IMR-90 (cell line): ENCODE results near the gene PTPN3. TPM values are rescaled to one million over a fixed set of nuclear protein-coding genes. Genes with fewer than 3 reads are reported as not detected.
"Not testable (repeated sequence)": the region's sequence is repeated elsewhere in the genome, so short reads cannot be mapped to it uniquely, and the experiment has no call there.

Experiments
- ATAC-seq: fragments of 200-7000 bp; cut with Tn5 transposase; 2 replicates; pipeline ENCODE4 v1.9.1; 2020; ENCODE audit warnings: low read depth, mild to moderate bottlenecking, moderate library complexity
- BruUV-seq: library from RNA; stranded (reverse); fragments of 400-500 nt; replicated peaks from 2 replicates; lab custom pipeline; 2021; lab: Mats Ljungman, UMichigan
- CTCF ChIA-PET: fragments of 300-600 bp; formaldehyde crosslinking; extraction: SDS; loops from one replicate; lab custom pipeline; 2021; ENCODE audit warnings: antibody characterized with exemption; lab: Yijun Ruan, JAX
- POLR2A ChIA-PET: fragments of 300-600 bp; sonication (Branson Sonifier 250); formaldehyde crosslinking; loops from one replicate; lab custom pipeline; 2022; ENCODE audit warnings: antibody characterized with exemption; ENCODE audit not compliant: unreplicated experiment; lab: Charles Lee
- DNase-seq: peaks from one replicate; pipeline ENCODE4 v3.0.0; 2013
- H2AFZ ChIP-seq: replicated peaks from 2 replicates; pipeline ENCODE3; 2013; ENCODE audit warnings: low read length, mild to moderate bottlenecking; ENCODE audit not compliant: poor library complexity
- H2AK5ac ChIP-seq: 2 replicates; pipeline ENCODE4 v1.6.1; 2013; ENCODE audit warnings: low read depth, low read length, inconsistent platforms
- H2AK9ac ChIP-seq: replicated peaks from 2 replicates; pipeline ENCODE3; 2013; ENCODE audit warnings: mild to moderate bottlenecking, low read depth, low read length, moderate library complexity; ENCODE audit not compliant: poor library complexity
- H2BK120ac ChIP-seq: 2 replicates; pipeline ENCODE4 v1.6.1; 2013; ENCODE audit warnings: low read depth, low read length, inconsistent platforms
- H2BK15ac ChIP-seq: 3 replicates; pipeline ENCODE4 v1.6.1; 2013; ENCODE audit warnings: low read depth, low read length, inconsistent platforms
- H2BK20ac ChIP-seq: 2 replicates; pipeline ENCODE4 v1.6.1; 2013; ENCODE audit warnings: low read depth, mild to moderate bottlenecking, inconsistent platforms, low read length, moderate library complexity
- H2BK5ac ChIP-seq: 2 replicates; pipeline ENCODE4 v1.6.1; 2013; ENCODE audit warnings: mild to moderate bottlenecking, low read depth, low read length, inconsistent platforms; ENCODE audit not compliant: poor library complexity, severe bottlenecking
- H3K14ac ChIP-seq: replicated peaks from 2 replicates; pipeline ENCODE4 v1.6.1; 2013; ENCODE audit warnings: low read depth, low read length, inconsistent platforms
- H3K18ac ChIP-seq: 2 replicates; pipeline ENCODE4 v1.6.1; 2013; ENCODE audit warnings: low read depth, low read length, control low read depth
- H3K23ac ChIP-seq: 2 replicates; pipeline ENCODE4 v1.6.1; 2013; ENCODE audit warnings: low read depth, low read length, inconsistent platforms
- H3K27ac ChIP-seq: 2 replicates; pipeline ENCODE4 v1.5.1; 2013; ENCODE audit warnings: mild to moderate bottlenecking, control low read depth, low read length; ENCODE audit not compliant: insufficient read depth
- H3K27me3 ChIP-seq: 2 replicates; pipeline ENCODE4 v1.6.1; 2013; ENCODE audit warnings: low read length; ENCODE audit not compliant: control insufficient read depth, insufficient read depth
- H3K36me3 ChIP-seq: 2 replicates; pipeline ENCODE4 v1.6.1; 2013; ENCODE audit warnings: low read length, mixed read lengths; ENCODE audit not compliant: control insufficient read depth, insufficient read depth
- H3K4ac ChIP-seq: 2 replicates; pipeline ENCODE4 v1.6.1; 2013; ENCODE audit warnings: low read depth, low read length, inconsistent platforms
- H3K4me1 ChIP-seq: 2 replicates; pipeline ENCODE4 v1.6.1; 2013; ENCODE audit warnings: low read length, mixed read lengths; ENCODE audit not compliant: control insufficient read depth, insufficient read depth
- H3K4me2 ChIP-seq: 2 replicates; pipeline ENCODE4 v1.6.1; 2013; ENCODE audit warnings: low read depth, mild to moderate bottlenecking, control low read depth, low read length, moderate library complexity
- H3K4me3 ChIP-seq: 2 replicates; pipeline ENCODE4 v1.5.1; 2013; ENCODE audit warnings: low read depth, mild to moderate bottlenecking, control low read depth, low read length, moderate library complexity; ENCODE audit not compliant: insufficient read depth
- H3K56ac ChIP-seq: 2 replicates; pipeline ENCODE4 v1.6.1; 2013; ENCODE audit warnings: low read length, inconsistent platforms; ENCODE audit not compliant: insufficient read depth; ENCODE audit errors: extremely low read depth
- H3K79me1 ChIP-seq, 2 experiments: 2 replicates each; pipeline ENCODE4 v1.6.1; 2013; ENCODE audit warnings: low read length in 2 of 2, inconsistent platforms in 1 of 2, low read depth in 1 of 2
- H3K9ac ChIP-seq: 2 replicates; pipeline ENCODE4 v1.6.1; 2013; ENCODE audit warnings: low read depth, low read length, control low read depth
- H3K9me1 ChIP-seq: 2 replicates; pipeline ENCODE4 v1.6.1; 2013; ENCODE audit warnings: low read length, inconsistent platforms; ENCODE audit not compliant: insufficient read depth
- H3K9me3 ChIP-seq: 2 replicates; pipeline ENCODE4 v1.6.1; 2013; ENCODE audit warnings: low read length; ENCODE audit not compliant: control insufficient read depth, insufficient read depth
- H4K20me1 ChIP-seq: 2 replicates; pipeline ENCODE4 v1.6.1; 2013; ENCODE audit warnings: low read length, inconsistent platforms; ENCODE audit not compliant: insufficient read depth
- H4K5ac ChIP-seq: 2 replicates; pipeline ENCODE4 v1.6.1; 2013; ENCODE audit warnings: mild to moderate bottlenecking, low read depth, low read length, control low read depth
- H4K8ac ChIP-seq, 2 experiments: 2 replicates each; pipeline ENCODE4 v1.6.1; 2013; ENCODE audit warnings: low read depth in 2 of 2, low read length in 2 of 2, control low read depth in 1 of 2, inconsistent platforms in 1 of 2
- H4K91ac ChIP-seq: 2 replicates; pipeline ENCODE4 v1.6.1; 2013; ENCODE audit warnings: low read depth, low read length, inconsistent platforms; ENCODE audit not compliant: insufficient read depth
- BHLHE40 ChIP-seq: fragments of 150-350 bp; IDR thresholded peaks from 2 replicates; pipeline ENCODE4 v1.6.1; 2016; ENCODE audit warnings: mild to moderate bottlenecking, low read depth, low read length
- SMC3 ChIP-seq: fragments of 150-350 bp; IDR thresholded peaks from 2 replicates; pipeline ENCODE4 v1.6.1; 2016; ENCODE audit warnings: low read depth, mild to moderate bottlenecking, antibody characterized with exemption, low read length, moderate library complexity
- WGBS, 2 experiments: methylation state at CpG; one replicate each; pipeline versions ENCODE4 v1.1.5 to v1.1.7; 2013; ENCODE audit warnings: missing lambda C conversion rate in 2 of 2; ENCODE audit not compliant: insufficient read length in 1 of 2; ENCODE audit errors: extremely low coverage in 2 of 2; 5-methylcytosine and 5-hydroxymethylcytosine counted together
- dilution Hi-C: fragments of 300-500 bp; cut with HindIII; formaldehyde crosslinking; loops from one replicate; pipeline ENCODE4 v1.14.3; 2018; ENCODE audit warnings: low sequenced_read_pairs; ENCODE audit not compliant: unreplicated experiment
- in situ Hi-C: fragments of 300-500 bp; cut with MboI; formaldehyde crosslinking; loops from 3 replicates; pipeline ENCODE4 v1.14.3; 2019; ENCODE audit warnings: low sequenced_read_pairs, inconsistent platforms, mixed read lengths
- intact Hi-C: fragments of 100-400 bp; cut with micrococcal nuclease; formaldehyde crosslinking; loops from 2 replicates; pipeline ENCODE4 v1.10.0; 2022
- polyA plus RNA-seq, 3 experiments: library from polyadenylated mRNA; depleted of rRNA; stranded (reverse); fragments of >200 nt; gene quantifications; 2 replicates each; pipeline ENCODE4 v1.2.3, GENCODE V29; 2012; ENCODE audit warnings: low replicate concordance in 1 of 3
- total RNA-seq: library from RNA; depleted of rRNA; stranded (reverse); fragments of >200 nt; gene quantifications from 2 replicates; pipeline ENCODE4 v1.2.3, GENCODE V29; 2012
- TF ChIP-seq, protein P1 (sequence below): fragments of 150-350 bp; IDR thresholded peaks from 2 replicates; pipeline ENCODE4 v1.6.1; 2017; ENCODE audit warnings: mild to moderate bottlenecking, antibody characterized with exemption, low read length, low read depth

PTPN3 gene
- total and polyA plus RNA-seq, 2 of the 4 experiments (the other 2 are of a cell fraction) = 0.72 to 0.89 TPM

GRCh38 chr9:109534151-109534550 lies 36.0 kb upstream of the PTPN3 start:
- H3K9me3 ChIP-seq = no peaks in the 10 kb centered on the region
- H3K4ac ChIP-seq = no peak overlapping the region
- H3K27ac ChIP-seq = no peak overlapping the region
- no peak overlapping the region for H4K8ac ChIP-seq
- H3K27me3 ChIP-seq = peaks cover 18% of the 10 kb centered on the region
- intact Hi-C loops = no loop called here
- dilution Hi-C loops = no loop called here
- in situ Hi-C loops = no loop called here
- no peak overlapping the region for H2AFZ ChIP-seq
- H2AK5ac ChIP-seq = no peak overlapping the region
- H3K79me1 ChIP-seq = no peaks in the 10 kb centered on the region
- no peak overlapping the region for H2BK120ac ChIP-seq
- H3K4me2 ChIP-seq = no peak overlapping the region
- no peak overlapping the region for H3K14ac ChIP-seq
- DNase-seq (no peak), ATAC-seq (no peak)
- H4K91ac ChIP-seq = no peak overlapping the region
- H3K36me3 ChIP-seq = no peaks in the 10 kb centered on the region
- ChIA-PET CTCF (no interaction called here), POLR2A (no interaction called here)
- no peak overlapping the region for H3K56ac ChIP-seq
- BruUV-seq = no TSS peak
- H2AK9ac ChIP-seq = no peak overlapping the region
- WGBS, 2 experiments = 74% methylated on average over 6 of the region's 36 CpGs; no CpG with 5 or more reads in 1 of the 2 experiments
- H2BK15ac ChIP-seq = no peak overlapping the region
- no peak overlapping the region for H3K4me3 ChIP-seq
- no peak overlapping the region for H4K5ac ChIP-seq
- H3K23ac ChIP-seq = no peak overlapping the region
- no peak overlapping the region for H2BK5ac ChIP-seq
- no peaks in the 10 kb centered on the region for H3K9me1 ChIP-seq
- no peak overlapping the region for H3K18ac ChIP-seq
- H3K9ac ChIP-seq = no peak overlapping the region
- H4K20me1 ChIP-seq = no peaks in the 10 kb centered on the region
- H3K4me1 ChIP-seq = no peaks in the 10 kb centered on the region
- TF ChIP-seq BHLHE40 (no peak), SMC3 (no peak)
- TF ChIP-seq, protein P1, sequence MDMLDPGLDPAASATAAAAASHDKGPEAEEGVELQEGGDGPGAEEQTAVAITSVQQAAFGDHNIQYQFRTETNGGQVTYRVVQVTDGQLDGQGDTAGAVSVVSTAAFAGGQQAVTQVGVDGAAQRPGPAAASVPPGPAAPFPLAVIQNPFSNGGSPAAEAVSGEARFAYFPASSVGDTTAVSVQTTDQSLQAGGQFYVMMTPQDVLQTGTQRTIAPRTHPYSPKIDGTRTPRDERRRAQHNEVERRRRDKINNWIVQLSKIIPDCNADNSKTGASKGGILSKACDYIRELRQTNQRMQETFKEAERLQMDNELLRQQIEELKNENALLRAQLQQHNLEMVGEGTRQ = no peak
- no peak overlapping the region for H2BK20ac ChIP-seq

GRCh38 chr9:109532652-109533051 lies 34.5 kb upstream of the PTPN3 start:
- H3K9me3 ChIP-seq, H3K23ac ChIP-seq, intact Hi-C loops, H4K8ac ChIP-seq, H3K56ac ChIP-seq, H3K9ac ChIP-seq, H3K79me1 ChIP-seq, H3K4me1 ChIP-seq, BruUV-seq, H2BK20ac ChIP-seq, H2BK15ac ChIP-seq, H2AK9ac ChIP-seq, H4K20me1 ChIP-seq, H4K5ac ChIP-seq, H3K4me3 ChIP-seq, H3K9me1 ChIP-seq, H3K4ac ChIP-seq, H2AK5ac ChIP-seq, H2AFZ ChIP-seq, H3K27ac ChIP-seq, dilution Hi-C loops, H3K36me3 ChIP-seq, in situ Hi-C loops, H3K14ac ChIP-seq, H4K91ac ChIP-seq, DNase-seq, H2BK120ac ChIP-seq, H3K18ac ChIP-seq, H3K4me2 ChIP-seq, ATAC-seq, POLR2A ChIA-PET, H2BK5ac ChIP-seq: not testable (repeated sequence)
- H3K27me3 ChIP-seq = peaks cover 19% of the 10 kb centered on the region
- WGBS, 2 experiments = no CpG with 5 or more reads among the region's 13 CpGs
- CTCF ChIA-PET = interaction anchor here (0.5 kb wide), 1 partner anchor 62 kb away, joined by 3 read pairs; no protein-coding TSS in a partner anchor
